Esophagus muscularis mucosa (tissue), 4 donors: ENCODE data around the gene GPR158. TPM values are rescaled to one million over a fixed set of nuclear protein-coding genes. Genes with fewer than 3 reads are reported as not detected.

Source experiments
- DNase-seq: peaks from one replicate; pipeline ENCODE4 v3.0.0-alpha.2; 2017; ENCODE audit errors: extremely low spot score
- H3K27ac ChIP-seq, 4 donors: fragments of 200-600 bp; sonication (generic); replicated peaks in 1 of 4; 1 replicate in 3 of 4; 2 replicates in 1 of 4; pipeline ENCODE4 v1.5.1; 2016 to 2019; ENCODE audit warnings: mild to moderate bottlenecking in 1 of 4
- H3K27me3 ChIP-seq, 4 donors: fragments of 200-600 bp; sonication (generic); one replicate each; pipeline versions ENCODE4 v1.5.1 to v1.6.0; 2016 to 2019
- H3K36me3 ChIP-seq, 4 donors: fragments of 200-600 bp; sonication (generic); one replicate each; pipeline ENCODE4 v1.5.1; 2016 to 2019
- H3K4me1 ChIP-seq, 4 donors: fragments of 200-600 bp; sonication (generic); one replicate each; pipeline ENCODE4 v1.5.1; 2016 to 2019
- H3K4me3 ChIP-seq, 4 donors: fragments of 200-600 bp; sonication (generic); 1 replicate in 2 of 4; 2 replicates in 2 of 4; pipeline ENCODE4 v1.5.1; 2016 to 2019; ENCODE audit warnings: mild to moderate bottlenecking in 4 of 4, moderate library complexity in 1 of 4
- H3K9me3 ChIP-seq, 4 donors: fragments of 200-600 bp; sonication (generic); 1 replicate in 3 of 4; 2 replicates in 1 of 4; pipeline ENCODE4 v1.5.1; 2016 to 2019
- CTCF ChIP-seq, 3 experiments: fragments of 200-600 bp in 2 of 3; fragments of 450-650 bp in 1 of 3; sonication (generic) in 2 of 3; IDR thresholded peaks; one replicate each; pipeline ENCODE4 v1.5.1; 2017 to 2019; ENCODE audit warnings: antibody characterized with exemption in 3 of 3, mild to moderate bottlenecking in 2 of 3, moderate library complexity in 1 of 3
- EP300 ChIP-seq: sonication (generic); formaldehyde crosslinking; IDR thresholded peaks from one replicate; pipeline ENCODE4 v1.6.1; 2017; ENCODE audit warnings: antibody characterized with exemption
- POLR2A ChIP-seq: fragments of 450-650 bp; IDR thresholded peaks from one replicate; pipeline ENCODE4 v1.6.1; 2017; ENCODE audit warnings: antibody characterized with exemption, moderate library complexity, mild to moderate bottlenecking, low read depth
- POLR2AphosphoS5 ChIP-seq, 2 donors: sonication (generic); formaldehyde crosslinking; IDR thresholded peaks; one replicate each; pipeline ENCODE4 v1.6.1; 2017; ENCODE audit warnings: antibody characterized with exemption in 2 of 2
- WGBS: methylation state at CpG from one replicate; pipeline ENCODE4 v1.1.5; 2018; 5-methylcytosine and 5-hydroxymethylcytosine counted together
- intact Hi-C: fragments of 100-400 bp; cut with DNase I; formaldehyde crosslinking; loops from one replicate; pipeline ENCODE4 v1.15.1; 2023
- total RNA-seq, 4 donors: library from RNA; depleted of rRNA; stranded (reverse); fragments of >200 nt; gene quantifications; one replicate each; pipeline versions ENCODE4 v1.1.0 to v1.2.1, GENCODE V29; 2016

The GPR158 gene
- total RNA-seq, 4 donors from 2014 or later, result under 0.01 to 0.50 (median 0.13) TPM

- no peak for TF ChIP-seq CTCF (IDR thresholded peaks at IDR 0.05)
- TF ChIP-seq EP300, result no peak
- TF ChIP-seq POLR2AphosphoS5 (IDR thresholded peaks at IDR 0.05), result no peak
- intact Hi-C loops, result no loop called here
These were observed 372.6 kb downstream of the GPR158 start for GRCh38 chr10:25547382-25547781.

GRCh38 chr10:25552283-25552919, 377.6 kb downstream of the GPR158 start:
- no peak for TF ChIP-seq POLR2A
- TF ChIP-seq POLR2AphosphoS5 (IDR thresholded peaks at IDR 0.05), result no peak
- no peak for TF ChIP-seq EP300
- TF ChIP-seq CTCF (IDR thresholded peaks at IDR 0.05), result no peak
- WGBS, result 74% methylated on average over 5 of the region's 5 CpGs
- no peaks in the 10 kb centered on the region for H3K27me3 ChIP-seq
- H3K4me1 ChIP-seq, result no peaks in the 10 kb centered on the region
- DNase-seq, result no peak
- H3K36me3 ChIP-seq, result no peaks in the 10 kb centered on the region
- no peak overlapping the region for H3K27ac ChIP-seq
- no peak overlapping the region for H3K4me3 ChIP-seq
- intact Hi-C loops, result no loop called here
- H3K9me3 ChIP-seq, result no peaks in the 10 kb centered on the region

More at GRCh38 chr10:25547382-25547781, 372.6 kb downstream of the GPR158 start:
- WGBS, result 61% methylated on average over 4 of the region's 4 CpGs
- Histone ChIP-seq H3K4me3 (no peak overlapping the region), H3K4me1 (no peaks in the 10 kb centered on the region), H3K9me3 (no peaks in the 10 kb centered on the region), H3K27ac (no peak overlapping the region), H3K36me3 (no peaks in the 10 kb centered on the region), H3K27me3 (no peaks in the 10 kb centered on the region)
- no peak for DNase-seq

- intact Hi-C loops, result no loop called here
- Histone ChIP-seq H3K27me3 (no peaks in the 10 kb centered on the region), H3K9me3 (no peaks in the 10 kb centered on the region), H3K36me3 (no peaks in the 10 kb centered on the region), H3K4me3 (no peak overlapping the region), H3K4me1 (no peaks in the 10 kb centered on the region), H3K27ac (no peak overlapping the region)
- 92% methylated on average over 5 of the region's 5 CpGs for WGBS
- TF ChIP-seq CTCF (IDR thresholded peaks at IDR 0.05), result no peak
- no peak for DNase-seq
These were observed 381.1 kb downstream of the GPR158 start for GRCh38 chr10:25555865-25556264.

- no peak for DNase-seq
- WGBS, result 40% methylated on average over 5 of the region's 5 CpGs
- Histone ChIP-seq H3K27me3 (no peaks in the 10 kb centered on the region), H3K27ac (no peak overlapping the region), H3K36me3 (no peaks in the 10 kb centered on the region), H3K4me3 (no peak overlapping the region), H3K4me1 (no peaks in the 10 kb centered on the region), H3K9me3 (no peaks in the 10 kb centered on the region)
- no peak for TF ChIP-seq EP300
- intact Hi-C loops, result no loop called here
These were observed 381.7 kb downstream of the GPR158 start for GRCh38 chr10:25556457-25556856.

GRCh38 chr10:25557136-25557535, 382.3 kb downstream of the GPR158 start:
- Histone ChIP-seq H3K27ac (no peak overlapping the region), H3K4me3 (no peak overlapping the region), H3K36me3 (no peaks in the 10 kb centered on the region), H3K27me3 (no peaks in the 10 kb centered on the region), H3K9me3 (no peaks in the 10 kb centered on the region), H3K4me1 (no peaks in the 10 kb centered on the region)
- WGBS, result 47% methylated on average over 3 of the region's 3 CpGs
- intact Hi-C loops, result no loop called here
- no peak for TF ChIP-seq POLR2A
- TF ChIP-seq POLR2AphosphoS5 (IDR thresholded peaks at IDR 0.05), result no peak
- TF ChIP-seq CTCF (IDR thresholded peaks at IDR 0.05), result no peak
- TF ChIP-seq EP300, result no peak
- DNase-seq, result no peak
